ENCODE measurements around the gene CTF1.

GRCh38 chr16:30926937-30927788 is 30.7 kb downstream of the CTF1 start:
- no peak for TF ChIP-seq CTCF (IDR thresholded peaks at IDR 0.05)
- TF ChIP-seq EP300 (IDR thresholded peaks at IDR 0.05): no peak
